Upper lobe of left lung (tissue), 6 donors: Measurements from ENCODE around the gene ANKRD44. TPM values are rescaled to one million over a fixed set of nuclear protein-coding genes. Genes with fewer than 3 reads are reported as not detected.
A peak's percentile ranks its signal among the peaks of the same experiment; 100 is the strongest.

ENCODE experiments used
- ATAC-seq, 2 donors: fragments of 200-7000 bp; cut with Tn5 transposase; one replicate each; pipeline ENCODE4 v1.9.1; 2022; ENCODE audit warnings: mild to moderate bottlenecking in 2 of 2, moderate library complexity in 2 of 2; ENCODE audit not compliant: low FRiP score in 2 of 2
- DNase-seq, 2 donors: peaks; one replicate each; pipeline ENCODE4 v3.0.0-alpha.2; 2019 to 2020
- H3K27ac ChIP-seq, 4 donors: fragments of 200-600 bp; sonication (generic); one replicate each; pipeline ENCODE4 v1.5.1; 2016 to 2019
- H3K27me3 ChIP-seq, 4 donors: fragments of 200-600 bp; sonication (generic); one replicate each; pipeline ENCODE4 v1.5.1; 2017 to 2019
- H3K36me3 ChIP-seq, 4 donors: fragments of 200-600 bp; sonication (generic); one replicate each; pipeline ENCODE4 v1.5.1; 2016 to 2019
- H3K4me1 ChIP-seq, 4 donors: fragments of 200-600 bp; sonication (generic); one replicate each; pipeline ENCODE4 v1.5.1; 2018 to 2019
- H3K4me3 ChIP-seq, 4 donors: fragments of 200-600 bp; sonication (generic); one replicate each; pipeline ENCODE4 v1.5.1; 2017 to 2019; ENCODE audit warnings: mild to moderate bottlenecking in 2 of 4, moderate library complexity in 1 of 4
- H3K9me3 ChIP-seq, 4 donors: fragments of 200-600 bp; sonication (generic); one replicate each; pipeline ENCODE4 v1.5.1; 2018 to 2019
- EP300 ChIP-seq, 4 donors: sonication (generic); formaldehyde crosslinking; IDR thresholded peaks; one replicate each; pipeline ENCODE4 v1.5.1; 2017; ENCODE audit warnings: antibody characterized with exemption in 4 of 4, control low read depth in 2 of 4
- POLR2A ChIP-seq, 4 donors: fragments of 450-650 bp; IDR thresholded peaks; one replicate each; pipeline ENCODE4 v1.5.1; 2016 to 2017; ENCODE audit warnings: antibody characterized with exemption in 4 of 4, mild to moderate bottlenecking in 2 of 4
- POLR2AphosphoS5 ChIP-seq, 2 donors: sonication (generic); formaldehyde crosslinking; IDR thresholded peaks; one replicate each; pipeline ENCODE4 v1.5.1; 2017; ENCODE audit warnings: antibody characterized with exemption in 2 of 2
- WGBS, 2 donors: methylation state at CpG; one replicate each; pipeline ENCODE4 v1.1.5; 2017 to 2018; 5-methylcytosine and 5-hydroxymethylcytosine counted together
- total RNA-seq, 6 donors: library from RNA; depleted of rRNA in 4 of 6; stranded (reverse); fragments of >200 nt in 4 of 6; gene quantifications; one replicate each; pipeline versions ENCODE4 v1.1.0 to v1.2.1, GENCODE V29; 2016 to 2021
- TF ChIP-seq, protein P1 (sequence below), 6 experiments: fragments of 450-650 bp in 4 of 6; fragments of 200-600 bp in 2 of 6; sonication (generic) in 2 of 6; IDR thresholded peaks; one replicate each; pipeline ENCODE4 v1.5.1; 2016 to 2019; ENCODE audit warnings: antibody characterized with exemption in 6 of 6
- donor health status: DM: no; HTN: no; CAD: no; lungs with moderate emphysema.
- donor health status: DM: no; HTN: yes; CAD: no; lungs with severe emphysema.

Gene ANKRD44
- total RNA-seq, 6 donors from 2014 or later = 41.0 to 91.1 (median 61.7) TPM

DNA sequence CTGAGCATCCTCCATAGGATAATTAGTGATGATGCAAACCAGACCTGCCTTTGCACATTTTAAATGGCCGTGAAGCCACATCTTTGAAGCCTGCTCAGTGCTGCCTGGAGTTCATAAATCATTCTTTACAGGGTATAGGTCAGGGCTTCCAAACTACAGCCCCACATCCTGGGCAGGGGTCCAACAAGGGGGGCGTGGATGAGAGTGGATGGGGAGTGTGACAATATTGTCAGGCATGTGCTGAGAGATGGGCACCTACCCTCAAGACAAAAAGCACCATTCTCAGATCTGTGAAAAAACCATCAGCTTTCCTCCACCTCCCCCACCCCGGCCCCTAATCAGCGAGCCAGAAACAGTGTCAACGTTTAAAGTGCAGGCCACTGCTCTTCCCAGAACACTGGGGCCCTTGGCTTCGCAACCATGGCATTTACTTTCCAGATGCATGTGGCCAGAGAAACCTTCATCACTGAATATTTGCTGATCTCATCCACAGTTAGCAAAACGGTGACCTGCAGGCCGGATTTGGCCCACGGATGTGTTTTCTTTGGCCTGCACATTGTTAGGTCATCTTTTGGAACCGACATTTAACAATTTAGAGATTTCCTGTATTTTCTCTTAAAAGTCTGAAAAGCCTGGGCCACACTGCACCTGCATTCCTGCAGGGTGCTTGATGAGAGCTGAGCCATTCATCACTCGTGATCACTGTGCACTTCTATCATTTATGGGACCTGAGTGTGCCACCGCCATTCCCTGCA lies 130.7 kb downstream of the ANKRD44 start:
- Histone ChIP-seq H3K4me1 (peaks cover 0 to 12% (median 2%) of the 10 kb centered on the region in 4 donors), H3K4me3 (no peak overlapping the region), H3K27me3 (no peaks in the 10 kb centered on the region), H3K27ac (no peak overlapping the region), H3K36me3 (peaks cover 0 to 5% (median 0%) of the 10 kb centered on the region in 4 donors), H3K9me3 (no peaks in the 10 kb centered on the region)
- ATAC-seq (peak in 1 of 2 donors; percentile 73), DNase-seq (no peak)
- TF ChIP-seq, protein P1, sequence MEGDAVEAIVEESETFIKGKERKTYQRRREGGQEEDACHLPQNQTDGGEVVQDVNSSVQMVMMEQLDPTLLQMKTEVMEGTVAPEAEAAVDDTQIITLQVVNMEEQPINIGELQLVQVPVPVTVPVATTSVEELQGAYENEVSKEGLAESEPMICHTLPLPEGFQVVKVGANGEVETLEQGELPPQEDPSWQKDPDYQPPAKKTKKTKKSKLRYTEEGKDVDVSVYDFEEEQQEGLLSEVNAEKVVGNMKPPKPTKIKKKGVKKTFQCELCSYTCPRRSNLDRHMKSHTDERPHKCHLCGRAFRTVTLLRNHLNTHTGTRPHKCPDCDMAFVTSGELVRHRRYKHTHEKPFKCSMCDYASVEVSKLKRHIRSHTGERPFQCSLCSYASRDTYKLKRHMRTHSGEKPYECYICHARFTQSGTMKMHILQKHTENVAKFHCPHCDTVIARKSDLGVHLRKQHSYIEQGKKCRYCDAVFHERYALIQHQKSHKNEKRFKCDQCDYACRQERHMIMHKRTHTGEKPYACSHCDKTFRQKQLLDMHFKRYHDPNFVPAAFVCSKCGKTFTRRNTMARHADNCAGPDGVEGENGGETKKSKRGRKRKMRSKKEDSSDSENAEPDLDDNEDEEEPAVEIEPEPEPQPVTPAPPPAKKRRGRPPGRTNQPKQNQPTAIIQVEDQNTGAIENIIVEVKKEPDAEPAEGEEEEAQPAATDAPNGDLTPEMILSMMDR (IDR thresholded peaks at IDR 0.05) = no peak
- no peak for TF ChIP-seq POLR2AphosphoS5 (IDR thresholded peaks at IDR 0.05)
- TF ChIP-seq POLR2A (IDR thresholded peaks at IDR 0.05) = no peak
- TF ChIP-seq EP300 (IDR thresholded peaks at IDR 0.05) = no peak
- WGBS, 2 donors = 67 to 70% methylated on average over 12 of the region's 12 CpGs

DNA sequence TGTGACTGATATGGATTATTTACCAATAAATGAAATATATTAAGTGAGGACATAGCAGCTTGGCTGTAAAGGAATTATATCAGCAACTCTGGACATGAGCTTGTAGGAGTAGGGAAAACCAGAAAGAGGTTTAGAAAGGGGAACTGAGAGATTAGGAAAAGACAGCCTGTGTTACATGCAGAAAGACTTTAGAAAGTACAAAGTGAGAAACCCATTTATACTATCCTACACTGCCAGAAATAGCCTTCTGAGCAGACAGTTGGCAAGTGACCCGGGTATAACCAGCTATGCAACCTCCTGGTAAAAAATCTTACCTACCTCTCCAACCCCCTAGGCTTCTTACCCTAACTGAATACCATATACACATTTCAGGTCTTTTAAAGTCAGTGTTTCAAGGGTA lies 134.1 kb downstream of the ANKRD44 start:
- 0% methylated on average over 1 of the region's 1 CpG for WGBS, 2 donors
- H3K9me3 ChIP-seq = no peaks in the 10 kb centered on the region
- ATAC-seq = no peak
- TF ChIP-seq POLR2AphosphoS5 (IDR thresholded peaks at IDR 0.05) = no peak
- no peak for TF ChIP-seq EP300 (IDR thresholded peaks at IDR 0.05)
- TF ChIP-seq POLR2A (IDR thresholded peaks at IDR 0.05) = no peak
- TF ChIP-seq, protein P1 (IDR thresholded peaks at IDR 0.05) = no peak
- no peaks in the 10 kb centered on the region for H3K36me3 ChIP-seq
- no peak for DNase-seq
- no peak overlapping the region for H3K4me3 ChIP-seq
- H3K4me1 ChIP-seq = peaks cover 0 to 9% (median 0%) of the 10 kb centered on the region in 4 donors
- no peaks in the 10 kb centered on the region for H3K27me3 ChIP-seq
- no peak overlapping the region for H3K27ac ChIP-seq

DNA sequence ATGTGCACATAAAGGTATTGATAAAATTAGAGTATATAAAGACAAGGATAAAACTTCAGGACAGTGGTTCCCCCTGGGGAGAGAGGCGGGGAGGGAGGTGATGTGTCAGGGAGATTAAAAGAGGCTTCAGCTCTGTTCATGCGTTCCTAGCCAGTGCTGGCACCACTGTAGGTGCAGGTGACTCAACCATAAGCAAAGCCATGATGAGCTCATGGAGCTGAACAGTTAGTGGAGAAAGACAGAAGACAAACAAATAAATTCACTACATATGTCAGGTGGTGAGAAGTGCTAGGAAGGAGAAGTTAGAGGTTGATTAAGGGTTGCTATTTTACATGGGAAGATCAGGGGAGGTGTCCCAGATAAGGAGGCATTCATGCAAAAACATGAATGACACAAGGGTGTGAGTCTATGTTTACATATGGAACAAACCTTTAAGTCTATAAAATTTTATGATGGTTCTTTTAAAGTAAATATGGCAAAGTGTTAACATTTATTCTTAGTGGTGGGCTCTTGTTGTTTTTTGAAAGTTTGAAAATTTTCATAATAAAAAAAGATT lies 136.0 kb downstream of the ANKRD44 start:
- ATAC-seq = peak in 1 of 2 donors; percentile 42
- H3K4me1 ChIP-seq = peaks cover 0 to 5% (median under 1%) of the 10 kb centered on the region in 4 donors
- H3K27ac ChIP-seq = no peak overlapping the region
- TF ChIP-seq, protein P1 (IDR thresholded peaks at IDR 0.05) = no peak
- TF ChIP-seq EP300 (IDR thresholded peaks at IDR 0.05) = no peak
- no peak for TF ChIP-seq POLR2A (IDR thresholded peaks at IDR 0.05)
- TF ChIP-seq POLR2AphosphoS5 (IDR thresholded peaks at IDR 0.05) = no peak
- H3K27me3 ChIP-seq = no peaks in the 10 kb centered on the region
- H3K36me3 ChIP-seq = no peaks in the 10 kb centered on the region
- no peak overlapping the region for H3K4me3 ChIP-seq
- H3K9me3 ChIP-seq = no peaks in the 10 kb centered on the region
- 83 to 94% methylated on average over 2 of the region's 2 CpGs for WGBS, 2 donors
- DNase-seq = no peak

DNA sequence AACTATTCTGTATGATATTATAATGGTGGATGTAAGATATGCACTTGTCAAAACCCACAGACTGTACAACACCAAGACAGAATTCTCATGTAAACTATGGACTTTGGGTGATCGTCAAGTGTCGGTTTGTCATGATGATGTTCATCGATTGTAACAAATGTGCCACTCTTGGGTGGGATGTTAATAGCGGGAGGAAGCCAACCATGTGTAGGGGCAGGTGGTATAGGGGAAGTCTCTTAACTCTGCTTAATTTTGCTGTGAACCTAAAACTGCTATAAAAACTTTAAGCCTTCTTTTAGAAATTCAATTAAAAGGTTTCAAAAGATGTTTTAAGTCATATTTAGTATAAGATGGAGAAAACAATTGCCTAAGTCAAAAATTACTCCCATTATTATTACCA lies 139.0 kb downstream of the ANKRD44 start:
- no peak for ATAC-seq
- H3K9me3 ChIP-seq = no peaks in the 10 kb centered on the region
- H3K27ac ChIP-seq = no peak overlapping the region
- H3K27me3 ChIP-seq = no peaks in the 10 kb centered on the region
- no peaks in the 10 kb centered on the region for H3K36me3 ChIP-seq
- peaks cover 0 to 13% (median 6%) of the 10 kb centered on the region in 4 donors for H3K4me1 ChIP-seq
- H3K4me3 ChIP-seq = no peak overlapping the region
- no peak for DNase-seq
- TF ChIP-seq EP300 (IDR thresholded peaks at IDR 0.05) = no peak
- no peak for TF ChIP-seq POLR2A (IDR thresholded peaks at IDR 0.05)
- TF ChIP-seq, protein P1 (IDR thresholded peaks at IDR 0.05) = no peak
- no peak for TF ChIP-seq POLR2AphosphoS5 (IDR thresholded peaks at IDR 0.05)
- 89 to 96% methylated on average over 4 of the region's 4 CpGs for WGBS, 2 donors
